HG02840 (cell line): ENCODE results near the gene LILRA5.
"Not testable (repeated sequence)": the region's sequence is repeated elsewhere in the genome, so short reads cannot be mapped to it uniquely, and the experiment has no call there.

ENCODE experiments used
- ATAC-seq: cut with Tn5 transposase; IDR thresholded peaks from one replicate; pipeline ENCODE4 v1.9.1; 2021; ENCODE audit warnings: mild to moderate bottlenecking, moderate library complexity, moderate number of reproducible peaks; ENCODE audit not compliant: unreplicated experiment, low FRiP score

LILRA5 gene

GRCh38 chr19:54335164-54335563, 22.2 kb upstream of the LILRA5 start:
- no peak for ATAC-seq

- no peak for ATAC-seq
Observed at GRCh38 chr19:54333586-54334298, 20.8 kb upstream of the LILRA5 start.

- ATAC-seq: no peak
Observed at GRCh38 chr19:54332149-54332548, 19.2 kb upstream of the LILRA5 start.

GRCh38 chr19:54331626-54332025, 18.7 kb upstream of the LILRA5 start:
- ATAC-seq: no peak

GRCh38 chr19:54329476-54330165, 16.7 kb upstream of the LILRA5 start:
- no peak for ATAC-seq

- ATAC-seq: not testable (repeated sequence)
Observed at GRCh38 chr19:54328781-54329180, 15.8 kb upstream of the LILRA5 start.

- no peak for ATAC-seq
Observed at GRCh38 chr19:54325631-54326030, 12.7 kb upstream of the LILRA5 start.

GRCh38 chr19:54325194-54325621, 12.2 kb upstream of the LILRA5 start:
- no peak for ATAC-seq

GRCh38 chr19:54324071-54324470, 11.1 kb upstream of the LILRA5 start:
- ATAC-seq: no peak

GRCh38 chr19:54322934-54323333, 10.0 kb upstream of the LILRA5 start:
- ATAC-seq: not testable (repeated sequence)

- ATAC-seq: not testable (repeated sequence)
Observed at GRCh38 chr19:54322295-54322694, 9.3 kb upstream of the LILRA5 start.

- ATAC-seq: no peak
Observed at GRCh38 chr19:54319892-54320670, 7.1 kb upstream of the LILRA5 start.

- no peak for ATAC-seq
Observed at GRCh38 chr19:54319049-54319448, 6.1 kb upstream of the LILRA5 start.

GRCh38 chr19:54317965-54318240, 4.9 kb upstream of the LILRA5 start:
- no peak for ATAC-seq

GRCh38 chr19:54317108-54317964, 4.4 kb upstream of the LILRA5 start:
- ATAC-seq: no peak

- ATAC-seq: no peak
Observed at GRCh38 chr19:54316746-54317107, 3.8 kb upstream of the LILRA5 start.

GRCh38 chr19:54315956-54316355, 3.0 kb upstream of the LILRA5 start:
- ATAC-seq: no peak

GRCh38 chr19:54312011-54312410, 955 bp downstream of the LILRA5 start:
- no peak for ATAC-seq

- no peak for ATAC-seq
Observed at GRCh38 chr19:54311486-54311885, 1.5 kb downstream of the LILRA5 start.

GRCh38 chr19:54310543-54310942, 2.4 kb downstream of the LILRA5 start:
- no peak for ATAC-seq

- ATAC-seq: no peak
Observed at GRCh38 chr19:54309811-54310210, 3.2 kb downstream of the LILRA5 start.
